ENCODE results near the gene N4BP2L2.

The N4BP2L2 gene

GRCh38 chr13:32425158-32425557 is 113.4 kb downstream of the N4BP2L2 start:
- no peak for TF ChIP-seq CTCF (conservative IDR thresholded peaks at IDR 0.05)
- TF ChIP-seq ZFX (IDR thresholded peaks at IDR 0.05), result no peak
- no peak overlapping the region for H3K27ac ChIP-seq

- TF ChIP-seq CTCF (conservative IDR thresholded peaks at IDR 0.05), result no peak
- no peak for TF ChIP-seq ZFX (IDR thresholded peaks at IDR 0.05)
- H3K27ac ChIP-seq, result no peak overlapping the region
Measured at GRCh38 chr13:32423592-32423991, 115.0 kb downstream of the N4BP2L2 start.

- TF ChIP-seq ZFX (IDR thresholded peaks at IDR 0.05) (no peak), CTCF (conservative IDR thresholded peaks at IDR 0.05) (no peak)
- no peak overlapping the region for H3K27ac ChIP-seq
Measured at GRCh38 chr13:32419862-32420261, 118.7 kb downstream of the N4BP2L2 start.

GRCh38 chr13:32417995-32418394 is 120.6 kb downstream of the N4BP2L2 start:
- no peak for TF ChIP-seq CTCF (conservative IDR thresholded peaks at IDR 0.05)
- no peak for TF ChIP-seq ZFX (IDR thresholded peaks at IDR 0.05)
- H3K27ac ChIP-seq, result no peak overlapping the region

GRCh38 chr13:32415019-32415418 is 123.6 kb downstream of the N4BP2L2 start:
- H3K27ac ChIP-seq, result no peak overlapping the region
- TF ChIP-seq CTCF (conservative IDR thresholded peaks at IDR 0.05), result peak; percentile 90
- TF ChIP-seq ZFX (IDR thresholded peaks at IDR 0.05), result no peak

GRCh38 chr13:32414580-32414979 is 124.0 kb downstream of the N4BP2L2 start:
- H3K27ac ChIP-seq, result no peak overlapping the region
- no peak for TF ChIP-seq CTCF (conservative IDR thresholded peaks at IDR 0.05)
- TF ChIP-seq ZFX (IDR thresholded peaks at IDR 0.05), result no peak

- TF ChIP-seq CTCF (conservative IDR thresholded peaks at IDR 0.05), result no peak
- TF ChIP-seq ZFX (IDR thresholded peaks at IDR 0.05), result no peak
- H3K27ac ChIP-seq, result no peak overlapping the region
Measured at GRCh38 chr13:32413284-32413683, 125.3 kb downstream of the N4BP2L2 start.
